Right lobe of liver (tissue), 6 donors: ENCODE measurements around the gene NBAS. TPM values are rescaled to one million over a fixed set of nuclear protein-coding genes. Genes with fewer than 3 reads are reported as not detected.

Source experiments
- ATAC-seq, 4 donors: fragments of 200-7000 bp; cut with Tn5 transposase; one replicate each; pipeline ENCODE4 v1.9.1; 2020; ENCODE audit warnings: mild to moderate bottlenecking in 4 of 4, moderate library complexity in 4 of 4
- DNase-seq, 3 donors: peaks; one replicate each; pipeline ENCODE4 v3.0.0-alpha.2; 2020
- H3K27ac ChIP-seq, 3 donors: fragments of 200-600 bp; one replicate each; pipeline ENCODE4 v1.8.0; 2022
- H3K27me3 ChIP-seq, 2 donors: fragments of 200-600 bp; one replicate each; pipeline ENCODE4 v1.8.0; 2022
- H3K36me3 ChIP-seq, 4 donors: fragments of 200-600 bp; sonication (generic) in 1 of 4; one replicate each; pipeline versions ENCODE4 v1.5.1 to v1.8.0; 2017 to 2022; ENCODE audit warnings: control low read depth in 1 of 4
- H3K4me1 ChIP-seq, 4 donors: fragments of 200-600 bp; sonication (generic) in 1 of 4; one replicate each; pipeline versions ENCODE4 v1.5.1 to v1.8.0; 2017 to 2022; ENCODE audit warnings: control low read depth in 1 of 4
- H3K4me3 ChIP-seq, 3 donors: fragments of 200-600 bp; one replicate each; pipeline ENCODE4 v1.8.0; 2022
- H3K9me3 ChIP-seq, 4 donors: fragments of 200-600 bp; sonication (generic) in 1 of 4; one replicate each; pipeline versions ENCODE4 v1.5.1 to v1.8.0; 2017 to 2022; ENCODE audit warnings: control low read depth in 1 of 4
- CTCF ChIP-seq, 4 donors: fragments of 200-600 bp in 3 of 4; fragments of 450-650 bp in 1 of 4; IDR thresholded peaks; one replicate each; pipeline versions ENCODE4 v1.5.1 to v1.8.0; 2016 to 2022; ENCODE audit warnings: antibody characterized with exemption in 4 of 4, mild to moderate bottlenecking in 2 of 4
- POLR2A ChIP-seq: fragments of 450-650 bp; IDR thresholded peaks from one replicate; pipeline ENCODE4 v1.6.1; 2017; ENCODE audit warnings: antibody characterized with exemption, mild to moderate bottlenecking
- WGBS: methylation state at CpG from one replicate; pipeline ENCODE4 v1.1.6; 2018; ENCODE audit warnings: low coverage, low lambda C conversion rate; ENCODE audit not compliant: insufficient coverage; ENCODE audit errors: missing lambda C conversion rate; 5-methylcytosine and 5-hydroxymethylcytosine counted together
- intact Hi-C, 2 donors: fragments of 100-400 bp; cut with DNase I; formaldehyde crosslinking; loops; one replicate each; pipeline versions ENCODE4 v1.11.2 to v1.14.1; 2022
- total RNA-seq, 6 experiments: library from RNA; depleted of rRNA in 2 of 6; stranded (reverse); fragments of >200 nt in 2 of 6; fragmentation: NEBNext Ultra II Directional in 3 of 6; extraction: Animal tissue kit (Norgen Biotek cat#: 25700) in 3 of 6; gene quantifications; one replicate each; pipeline versions ENCODE4 v1.1.0 to v1.2.4, GENCODE V29; 2016 to 2023
- donor health status: DM: no; HTN: yes; CAD: no.
- donor health status: DM: no; HTN: no; CAD: no.
- donor health status: DM: no; HTN: no; CAD: no.
- donor health status: DM: no; HTN: yes; CAD: no.
- donor health status: DM: no; HTN: yes; CAD: no.

Gene NBAS
- total RNA-seq, 6 experiments from 2014 or later, result 16.1 to 21.8 (median 18.5) TPM

- no peaks in the 10 kb centered on the region for H3K27me3 ChIP-seq
- no peaks in the 10 kb centered on the region for H3K4me1 ChIP-seq
- H3K36me3 ChIP-seq, result peaks cover 0 to 3% (median under 1%) of the 10 kb centered on the region in 4 donors
- no peak for TF ChIP-seq CTCF (IDR thresholded peaks at IDR 0.05)
- no peak for TF ChIP-seq POLR2A
- no peaks in the 10 kb centered on the region for H3K9me3 ChIP-seq
- no peak overlapping the region for H3K27ac ChIP-seq
- DNase-seq, result no peak
- intact Hi-C loops, result no loop called here
- WGBS, result 89% methylated on average over 4 of the region's 5 CpGs
- ATAC-seq, result no peak
- H3K4me3 ChIP-seq, result no peak overlapping the region
Observed at GRCh38 chr2:15388406-15389325, 172.5 kb downstream of the NBAS start.

GRCh38 chr2:15385184-15385583, 175.9 kb downstream of the NBAS start:
- intact Hi-C loops, result no loop called here
- H3K9me3 ChIP-seq, result no peaks in the 10 kb centered on the region
- H3K4me3 ChIP-seq, result no peak overlapping the region
- H3K36me3 ChIP-seq, result peaks cover 0 to 9% (median 2%) of the 10 kb centered on the region in 4 donors
- no peak overlapping the region for H3K27ac ChIP-seq
- ATAC-seq (no peak), DNase-seq (no peak)
- TF ChIP-seq POLR2A (no peak), CTCF (IDR thresholded peaks at IDR 0.05) (no peak)
- no peaks in the 10 kb centered on the region for H3K27me3 ChIP-seq
- 100% methylated on average over 1 of the region's 1 CpG for WGBS
- H3K4me1 ChIP-seq, result no peaks in the 10 kb centered on the region

- Histone ChIP-seq H3K27me3 (no peaks in the 10 kb centered on the region), H3K9me3 (no peaks in the 10 kb centered on the region), H3K36me3 (peaks cover 0 to 9% (median 2%) of the 10 kb centered on the region in 4 donors), H3K27ac (no peak overlapping the region), H3K4me3 (no peak overlapping the region), H3K4me1 (no peaks in the 10 kb centered on the region)
- 100% methylated on average over 2 of the region's 7 CpGs for WGBS
- intact Hi-C loops, result no loop called here
- no peak for ATAC-seq
- DNase-seq, result no peak
- TF ChIP-seq POLR2A, result no peak
- TF ChIP-seq CTCF (IDR thresholded peaks at IDR 0.05), result no peak
Observed at GRCh38 chr2:15383695-15384350, 177.3 kb downstream of the NBAS start.

GRCh38 chr2:15378148-15378908, 182.8 kb downstream of the NBAS start:
- Histone ChIP-seq H3K4me1 (no peaks in the 10 kb centered on the region), H3K27me3 (no peaks in the 10 kb centered on the region), H3K36me3 (peaks cover 0 to 16% (median 0%) of the 10 kb centered on the region in 4 donors), H3K4me3 (no peak overlapping the region), H3K27ac (no peak overlapping the region), H3K9me3 (no peaks in the 10 kb centered on the region)
- TF ChIP-seq POLR2A (no peak), CTCF (IDR thresholded peaks at IDR 0.05) (no peak)
- no peak for ATAC-seq
- WGBS, result 81% methylated on average over 6 of the region's 6 CpGs
- intact Hi-C loops, result no loop called here
- no peak for DNase-seq
